AG09309 (cell line): ENCODE data around the gene IFI27L1.

Source experiments
- DNase-seq: peaks from one replicate; pipeline ENCODE4 v3.0.0-alpha.2; 2010; ENCODE audit warnings: low read depth
- H3K4me3 ChIP-seq: 2 replicates; pipeline ENCODE4 v1.5.1; 2011; ENCODE audit warnings: mild to moderate bottlenecking, low read depth, low read length, moderate library complexity; ENCODE audit not compliant: control insufficient read depth
- TF ChIP-seq, protein P1 (sequence below): IDR thresholded peaks from 2 replicates; pipeline ENCODE4 v1.5.1; 2011; ENCODE audit warnings: mild to moderate bottlenecking, low read depth, low read length, inconsistent platforms; ENCODE audit not compliant: insufficient read depth, control insufficient read depth; ENCODE audit errors: missing control alignments

The IFI27L1 gene

DNA sequence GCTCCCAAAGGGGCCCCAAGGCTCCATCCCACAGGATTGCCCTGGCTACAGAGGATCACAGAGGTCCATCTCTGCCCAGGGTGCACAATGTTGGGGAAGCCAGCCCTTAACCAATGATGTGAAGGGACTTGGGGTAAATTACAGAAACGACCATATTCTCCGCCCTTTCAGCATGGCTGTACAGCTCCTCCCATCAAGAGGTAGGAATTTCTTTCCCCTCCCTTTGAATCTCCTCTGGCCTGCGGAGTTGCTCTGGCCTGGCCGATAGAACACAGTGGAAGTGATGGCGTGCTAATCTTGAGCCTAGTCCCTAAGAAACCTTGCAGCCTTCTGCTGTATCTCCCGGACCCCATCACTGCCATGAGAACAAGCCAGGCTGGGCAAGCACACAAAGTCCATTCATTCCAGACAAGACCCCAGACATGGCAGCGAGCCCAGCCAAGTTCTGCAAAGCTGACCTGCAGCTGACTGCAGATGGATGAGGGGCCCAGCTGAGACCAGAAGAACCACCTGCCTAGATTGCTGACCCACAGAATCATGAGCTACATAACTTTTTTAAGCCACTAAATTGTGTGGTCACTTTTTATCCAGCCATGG lies 22.5 kb downstream of the IFI27L1 start:
- no peak overlapping the region for H3K4me3 ChIP-seq
- DNase-seq, result no peak
- TF ChIP-seq, protein P1, sequence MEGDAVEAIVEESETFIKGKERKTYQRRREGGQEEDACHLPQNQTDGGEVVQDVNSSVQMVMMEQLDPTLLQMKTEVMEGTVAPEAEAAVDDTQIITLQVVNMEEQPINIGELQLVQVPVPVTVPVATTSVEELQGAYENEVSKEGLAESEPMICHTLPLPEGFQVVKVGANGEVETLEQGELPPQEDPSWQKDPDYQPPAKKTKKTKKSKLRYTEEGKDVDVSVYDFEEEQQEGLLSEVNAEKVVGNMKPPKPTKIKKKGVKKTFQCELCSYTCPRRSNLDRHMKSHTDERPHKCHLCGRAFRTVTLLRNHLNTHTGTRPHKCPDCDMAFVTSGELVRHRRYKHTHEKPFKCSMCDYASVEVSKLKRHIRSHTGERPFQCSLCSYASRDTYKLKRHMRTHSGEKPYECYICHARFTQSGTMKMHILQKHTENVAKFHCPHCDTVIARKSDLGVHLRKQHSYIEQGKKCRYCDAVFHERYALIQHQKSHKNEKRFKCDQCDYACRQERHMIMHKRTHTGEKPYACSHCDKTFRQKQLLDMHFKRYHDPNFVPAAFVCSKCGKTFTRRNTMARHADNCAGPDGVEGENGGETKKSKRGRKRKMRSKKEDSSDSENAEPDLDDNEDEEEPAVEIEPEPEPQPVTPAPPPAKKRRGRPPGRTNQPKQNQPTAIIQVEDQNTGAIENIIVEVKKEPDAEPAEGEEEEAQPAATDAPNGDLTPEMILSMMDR, result no peak

DNA sequence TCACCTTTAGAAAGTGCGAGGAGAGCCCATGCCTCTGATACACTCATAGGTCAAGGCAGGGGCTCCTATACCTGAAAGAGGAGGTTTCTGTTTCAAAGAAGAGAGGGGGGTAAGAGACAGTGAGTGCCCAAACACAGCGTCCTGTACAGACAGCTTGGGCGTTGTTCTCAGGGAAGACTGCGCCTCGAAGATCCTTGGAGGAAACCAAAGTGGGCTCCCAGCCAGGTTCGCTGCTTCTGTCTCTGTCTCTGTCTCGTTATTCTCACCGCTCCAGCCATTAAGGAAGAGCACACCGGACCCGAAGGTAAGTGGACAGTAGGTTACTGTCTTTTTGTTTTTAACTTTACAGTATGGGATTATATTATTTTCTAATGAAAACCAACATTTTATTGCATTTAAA lies 23.6 kb downstream of the IFI27L1 start:
- TF ChIP-seq, protein P1, result no peak
- no peak for DNase-seq

DNA sequence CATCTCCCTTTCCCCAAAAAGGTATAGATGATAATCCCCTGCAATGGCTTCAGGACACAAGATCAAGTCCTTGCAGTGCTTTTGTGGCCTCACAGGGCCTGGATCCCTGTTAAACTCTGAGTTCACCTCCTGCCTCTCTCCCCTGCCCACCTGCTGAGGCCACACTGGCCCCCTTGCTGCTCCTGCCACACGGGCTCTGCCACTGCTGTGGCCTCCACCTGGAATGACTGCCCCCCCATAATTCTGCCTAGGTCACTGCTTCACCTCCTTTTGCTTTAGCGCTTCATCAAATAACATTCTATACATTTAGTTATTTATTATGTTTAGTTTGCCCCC lies 28.8 kb downstream of the IFI27L1 start:
- no peak overlapping the region for H3K4me3 ChIP-seq
- TF ChIP-seq, protein P1, result no peak
- DNase-seq, result no peak

More for the DNA sequence above, 23.6 kb downstream of the IFI27L1 start:
- no peak overlapping the region for H3K4me3 ChIP-seq

DNA sequence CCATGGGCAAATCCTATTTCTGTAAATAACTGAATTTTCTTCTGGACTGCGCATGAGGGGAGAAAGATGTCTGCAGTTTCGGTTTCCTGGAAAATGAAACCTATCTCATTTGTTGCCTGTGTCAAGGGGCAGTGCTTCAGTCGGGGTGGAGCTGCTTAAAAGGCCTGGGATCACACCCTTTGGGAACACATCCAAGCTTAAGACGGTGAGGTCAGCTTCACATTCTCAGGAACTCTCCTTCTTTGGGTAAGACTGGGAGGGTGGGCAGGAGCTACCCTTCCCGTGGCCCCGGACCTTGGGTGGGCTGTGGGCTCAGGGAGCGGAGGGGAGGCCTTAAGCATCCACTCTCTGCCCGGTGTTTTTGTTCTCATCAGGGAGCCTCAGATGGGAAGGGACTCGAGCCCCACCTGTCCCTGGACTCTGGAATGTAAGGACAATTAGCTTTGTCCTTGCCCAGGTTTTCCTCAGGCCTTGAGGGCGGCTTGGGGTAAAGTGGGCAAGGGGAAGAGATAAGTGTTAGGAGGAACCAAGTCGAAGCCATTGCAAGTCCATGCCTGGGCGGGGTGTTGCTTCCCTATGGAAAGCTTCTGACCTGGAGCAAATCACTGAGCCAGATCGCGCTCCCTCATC lies 29.6 kb downstream of the IFI27L1 start, which contains the start of gene IFI27:
TSS of gene IFI27 (plus strand) at position 185 of the 630 bp plus-strand sequence.
- H3K4me3 ChIP-seq, result no peak within 1 kb of the TSS
- DNase-seq, result no peak
- TF ChIP-seq, protein P1, result no peak

DNA sequence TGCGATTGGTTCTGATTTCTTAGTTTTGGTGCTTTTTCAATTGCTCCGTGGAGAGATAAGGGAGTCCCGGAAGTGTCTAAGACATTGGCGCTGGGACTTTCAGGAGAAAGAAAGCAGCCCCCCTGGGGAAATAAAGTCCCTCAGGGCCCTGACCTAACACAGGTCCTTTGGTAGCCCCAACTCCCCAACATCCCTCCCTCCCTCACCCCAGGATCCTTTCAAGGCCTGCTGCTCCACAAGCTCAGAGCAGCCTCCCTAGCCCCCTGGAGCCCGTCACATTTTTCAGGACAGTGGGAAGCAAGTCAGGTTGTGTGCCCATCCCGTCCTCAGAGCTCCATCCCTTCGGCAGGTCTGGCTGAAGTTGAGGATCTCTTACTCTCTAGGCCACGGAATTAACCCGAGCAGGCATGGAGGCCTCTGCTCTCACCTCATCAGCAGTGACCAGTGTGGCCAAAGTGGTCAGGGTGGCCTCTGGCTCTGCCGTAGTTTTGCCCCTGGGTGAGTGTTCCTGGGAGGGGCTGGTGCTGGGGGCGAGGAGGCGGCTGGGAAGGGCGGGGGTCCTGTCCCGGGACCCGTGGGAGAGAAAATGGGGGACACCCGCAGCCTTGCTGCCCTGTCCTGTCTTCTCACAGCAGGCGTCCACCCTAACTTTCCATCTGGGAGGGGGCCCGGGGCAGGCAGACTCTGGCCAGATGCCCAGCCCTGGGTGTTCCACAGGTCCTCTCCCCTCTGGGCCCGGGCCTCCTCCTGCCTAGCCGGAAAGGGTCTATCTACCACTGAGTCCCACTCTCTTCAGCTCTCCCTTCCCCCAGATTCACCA lies 30.4 kb downstream of the IFI27L1 start:
- TF ChIP-seq, protein P1, result no peak
- no peak for DNase-seq
- H3K4me3 ChIP-seq, result no peak overlapping the region

DNA sequence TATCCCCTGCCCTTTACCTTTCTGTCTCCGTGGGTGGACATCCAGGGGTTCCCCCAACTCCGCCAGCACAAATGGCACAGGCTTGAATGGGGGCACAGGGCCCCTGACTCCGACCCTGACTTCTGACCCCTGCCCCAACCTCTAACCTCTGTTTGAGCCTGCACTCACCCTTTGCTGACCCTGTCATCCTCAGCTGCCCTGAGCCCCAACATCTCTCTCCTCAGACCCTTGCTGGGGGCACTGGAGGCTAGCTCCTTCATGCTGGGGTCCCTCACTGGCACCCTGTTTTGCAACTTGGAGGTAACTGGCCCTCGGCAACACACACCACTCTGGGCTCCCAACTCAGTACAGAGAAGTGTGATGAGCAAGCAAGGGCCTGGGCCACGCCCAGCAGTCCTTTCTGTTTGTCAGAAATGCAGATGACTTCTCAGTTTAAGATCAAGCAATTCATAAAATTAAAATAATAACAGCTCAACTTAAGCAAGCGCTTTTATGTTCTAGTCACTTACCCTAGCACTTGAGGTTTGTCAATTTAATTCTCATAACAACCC lies 31.5 kb downstream of the IFI27L1 start:
- TF ChIP-seq, protein P1, result no peak
- DNase-seq, result no peak

More for the DNA sequence above, 31.5 kb downstream of the IFI27L1 start:
- H3K4me3 ChIP-seq, result no peak overlapping the region
